ENCODE measurements around the gene ALS2. TPM values are rescaled to one million over a fixed set of nuclear protein-coding genes. Genes with fewer than 3 reads are reported as not detected.

ALS2 gene
- total RNA-seq, 1 experiment from 2014 or later = 23.8 TPM

GRCh38 chr2:201793631-201794030 lies 12.9 kb upstream of the ALS2 start:
- no peak for TF ChIP-seq EZH2phosphoT487 (IDR thresholded peaks at IDR 0.05; ENCODE audit: borderline replicate concordance, low read length)
- no peak for TF ChIP-seq EZH2 (IDR thresholded peaks at IDR 0.05; ENCODE audit: low read length, unreplicated experiment)
- ChIA-PET CTCF (no interaction called here), POLR2A (ENCODE audit: unreplicated experiment) (no interaction called here)
- ATAC-seq = no peak
- Histone ChIP-seq H3K4me2 (ENCODE audit: low read length) (no peak overlapping the region), H3K9me2 (replicated peaks; ENCODE audit: low read length) (no peaks in the 10 kb centered on the region), H4K20me1 (ENCODE audit: low read length) (no peaks in the 10 kb centered on the region), H3K4me3 (ENCODE audit: low read length) (no peak overlapping the region), H3K79me2 (ENCODE audit: low read length) (no peaks in the 10 kb centered on the region), H3K36me3 (ENCODE audit: low read depth, low read length) (no peaks in the 10 kb centered on the region), H3K27ac (ENCODE audit: low read length) (no peak overlapping the region), H3F3A (ENCODE audit: low read length, unreplicated experiment) (peaks cover 6% of the 10 kb centered on the region), H3K9ac (ENCODE audit: low read length) (no peak overlapping the region), H3K9me3 (ENCODE audit: low read length) (no peaks in the 10 kb centered on the region), H2AFZ (ENCODE audit: low read length) (no peak overlapping the region), H3K4me1 (ENCODE audit: insufficient read depth, low read length) (peaks cover 24% of the 10 kb centered on the region), H3K27me3 (ENCODE audit: low read length) (no peaks in the 10 kb centered on the region)
- intact Hi-C loops (cut with micrococcal nuclease) = no loop called here
- BruUV-seq (replicated peaks) = no TSS peak
- DNase-seq = no peak

DNA sequence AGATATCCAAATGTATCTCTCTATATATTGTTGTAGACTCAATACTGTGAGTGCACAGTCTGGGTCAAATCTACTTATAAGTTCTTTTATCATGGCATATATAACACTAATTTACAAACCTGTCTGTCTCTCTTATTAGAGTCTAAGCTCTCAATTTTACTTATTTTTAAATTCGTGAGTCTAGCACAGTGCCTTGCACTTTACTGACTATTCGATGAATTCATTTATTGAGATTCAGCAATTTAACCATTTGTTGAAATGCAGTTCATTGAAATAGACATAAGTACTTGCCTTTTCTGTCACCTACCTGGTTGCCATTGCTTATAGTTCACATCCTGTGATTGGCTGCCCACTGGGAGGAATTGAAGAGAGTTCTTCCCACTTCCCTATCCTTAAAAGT lies 10.3 kb upstream of the ALS2 start:
- ATAC-seq = no peak
- H4K20me1 ChIP-seq (ENCODE audit: low read length) = no peaks in the 10 kb centered on the region

GRCh38 chr2:201790291-201790690 lies 9.6 kb upstream of the ALS2 start:
- no peak overlapping the region for H3K9ac ChIP-seq (ENCODE audit: low read length)
- H3K36me3 ChIP-seq (ENCODE audit: low read depth, low read length) = no peaks in the 10 kb centered on the region
- no peaks in the 10 kb centered on the region for H3K4me1 ChIP-seq (ENCODE audit: insufficient read depth, low read length)
- H3K79me2 ChIP-seq (ENCODE audit: low read length) = no peaks in the 10 kb centered on the region
- no peaks in the 10 kb centered on the region for H3K27me3 ChIP-seq (ENCODE audit: low read length)
- no peaks in the 10 kb centered on the region for H3K9me2 ChIP-seq (replicated peaks; ENCODE audit: low read length)
- CTCF ChIA-PET = no interaction called here
- H2AFZ ChIP-seq (ENCODE audit: low read length) = no peak overlapping the region
- intact Hi-C loops (cut with micrococcal nuclease) = no loop called here
- TF ChIP-seq CTCF (conservative IDR thresholded peaks at IDR 0.05; ENCODE audit: low read depth, low read length) (no peak), EZH2phosphoT487 (IDR thresholded peaks at IDR 0.05; ENCODE audit: borderline replicate concordance, low read length) (no peak), EZH2 (IDR thresholded peaks at IDR 0.05; ENCODE audit: low read length, unreplicated experiment) (no peak)
- H4K20me1 ChIP-seq (ENCODE audit: low read length) = no peaks in the 10 kb centered on the region
- POLR2A ChIA-PET (ENCODE audit: unreplicated experiment) = no interaction called here
- H3K4me3 ChIP-seq (ENCODE audit: low read length) = no peak overlapping the region
- no peaks in the 10 kb centered on the region for H3F3A ChIP-seq (ENCODE audit: low read length, unreplicated experiment)
- no peaks in the 10 kb centered on the region for H3K9me3 ChIP-seq (ENCODE audit: low read length)
- DNase-seq (no peak), ATAC-seq (no peak)
- H3K4me2 ChIP-seq (ENCODE audit: low read length) = no peak overlapping the region
- BruUV-seq (replicated peaks) = no TSS peak
- no peak overlapping the region for H3K27ac ChIP-seq (ENCODE audit: low read length)

More for the DNA sequence above, 10.3 kb upstream of the ALS2 start:
- Histone ChIP-seq H3K27ac (ENCODE audit: low read length) (no peak overlapping the region), H3K9me3 (ENCODE audit: low read length) (no peaks in the 10 kb centered on the region), H3F3A (ENCODE audit: low read length, unreplicated experiment) (no peaks in the 10 kb centered on the region), H2AFZ (ENCODE audit: low read length) (no peak overlapping the region), H3K27me3 (ENCODE audit: low read length) (no peaks in the 10 kb centered on the region), H3K4me3 (ENCODE audit: low read length) (no peak overlapping the region), H3K4me2 (ENCODE audit: low read length) (no peak overlapping the region), H3K79me2 (ENCODE audit: low read length) (no peaks in the 10 kb centered on the region), H3K36me3 (ENCODE audit: low read depth, low read length) (no peaks in the 10 kb centered on the region), H3K9me2 (replicated peaks; ENCODE audit: low read length) (no peaks in the 10 kb centered on the region), H3K9ac (ENCODE audit: low read length) (no peak overlapping the region), H3K4me1 (ENCODE audit: insufficient read depth, low read length) (no peaks in the 10 kb centered on the region)
- TF ChIP-seq EZH2 (IDR thresholded peaks at IDR 0.05; ENCODE audit: low read length, unreplicated experiment) (no peak), EZH2phosphoT487 (IDR thresholded peaks at IDR 0.05; ENCODE audit: borderline replicate concordance, low read length) (no peak), CTCF (conservative IDR thresholded peaks at IDR 0.05; ENCODE audit: low read depth, low read length) (no peak)
- no TSS peak for BruUV-seq (replicated peaks)
- intact Hi-C loops (cut with micrococcal nuclease) = no loop called here
- POLR2A ChIA-PET (ENCODE audit: unreplicated experiment) = no interaction called here
- CTCF ChIA-PET = no interaction called here
- DNase-seq = no peak

Measured in PC-3 (cell line).